Stimulated activated CD8-positive, alpha-beta memory T cell treated with anti-CD3 and anti-CD28 coated beads, Interleukin-4, amount 100 ng/mL, for 48 hours (primary cell): Measurements from ENCODE around the gene EPB42.
"Not testable (repeated sequence)": the region's sequence is repeated elsewhere in the genome, so short reads cannot be mapped to it uniquely, and the experiment has no call there.

Experiments used
- DNase-seq: peaks from one replicate; pipeline ENCODE4 v3.0.0-alpha.2; 2020

EPB42 gene

DNA sequence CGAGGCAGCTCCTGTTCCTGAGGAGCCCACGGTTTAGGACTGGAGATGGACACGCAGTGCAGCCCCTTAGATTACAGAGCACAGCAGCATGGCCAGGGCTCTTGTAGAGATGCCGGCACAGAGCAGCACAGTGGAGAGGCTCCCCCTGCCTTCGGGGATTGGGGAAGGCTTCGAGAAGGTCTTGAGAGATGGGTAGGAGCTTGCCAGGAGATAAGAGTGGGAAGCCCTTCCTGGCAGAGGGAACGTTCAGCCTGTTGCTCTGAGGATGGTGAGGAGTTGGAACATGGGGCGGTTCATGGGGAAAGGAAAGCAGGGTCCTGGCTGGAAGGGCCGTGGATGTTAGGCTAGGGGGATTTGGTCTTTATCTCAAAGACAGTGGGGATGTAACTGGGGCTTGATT is 10.0 kb downstream of the EPB42 start:
- no peak for DNase-seq

DNA sequence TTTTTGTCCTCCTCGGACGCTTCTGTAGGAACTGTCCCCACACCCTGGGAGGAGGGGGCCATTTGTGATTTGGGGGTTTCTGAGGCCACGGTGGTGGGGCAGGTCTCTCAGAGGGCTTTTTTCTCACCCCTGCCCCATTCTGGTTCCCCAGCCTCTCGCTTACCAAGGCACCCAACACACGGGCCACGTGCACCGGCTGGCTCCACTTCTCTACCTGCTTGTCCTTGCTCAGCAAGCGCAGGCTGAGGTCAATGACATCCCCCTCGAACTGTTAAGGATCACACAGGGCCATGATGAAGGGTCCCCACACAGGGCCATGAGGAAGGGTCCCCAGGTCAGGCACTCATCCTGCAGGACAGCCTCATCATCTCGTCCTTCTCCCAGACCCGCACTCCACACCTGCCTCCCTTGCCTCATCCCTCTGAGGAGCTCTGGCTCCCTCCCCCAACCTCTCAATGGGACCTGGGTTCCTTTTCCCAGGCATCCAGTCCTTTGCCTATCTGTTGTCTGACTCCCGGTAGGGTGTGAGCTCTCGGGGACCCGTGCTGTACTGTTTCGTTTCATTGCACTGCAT is 10.6 kb downstream of the EPB42 start:
- DNase-seq = no peak

DNA sequence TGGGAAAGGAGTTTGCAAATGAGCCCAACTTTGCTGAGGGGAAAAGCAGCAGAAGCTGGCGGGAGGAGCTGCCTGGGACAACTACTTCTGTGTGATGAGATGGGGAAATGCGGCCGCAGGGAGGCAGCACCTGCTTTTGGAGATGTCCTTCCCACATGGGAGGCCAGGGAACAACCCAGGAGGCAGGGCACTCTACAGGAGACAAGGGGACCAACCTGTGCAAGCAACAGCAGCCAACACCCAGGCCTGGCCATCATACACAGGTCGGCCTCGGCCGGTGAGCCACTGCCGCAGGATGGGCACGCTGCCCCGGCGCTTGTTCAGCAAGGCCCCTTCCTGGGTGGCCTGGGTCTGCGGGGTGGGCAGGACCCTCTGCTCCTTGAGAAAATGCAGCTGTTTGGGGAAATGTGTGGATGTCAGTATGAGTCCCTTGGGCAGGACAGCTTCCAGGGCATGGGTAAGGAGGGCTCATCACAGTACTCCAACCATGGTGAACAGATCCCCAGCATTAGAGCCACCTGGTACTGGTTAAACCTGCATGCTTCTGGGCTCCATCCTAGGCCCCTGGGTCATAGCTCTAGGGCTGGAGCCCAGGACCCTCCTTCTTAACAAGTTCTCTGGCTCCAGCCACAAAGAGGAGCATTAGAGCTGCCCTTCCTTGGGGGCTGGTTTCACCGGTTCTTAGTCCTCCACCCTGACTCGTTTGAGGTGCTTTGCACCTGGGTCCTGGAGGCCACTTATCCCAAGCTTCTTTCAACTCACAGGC is 11.6 kb downstream of the EPB42 start:
- DNase-seq = no peak

DNA sequence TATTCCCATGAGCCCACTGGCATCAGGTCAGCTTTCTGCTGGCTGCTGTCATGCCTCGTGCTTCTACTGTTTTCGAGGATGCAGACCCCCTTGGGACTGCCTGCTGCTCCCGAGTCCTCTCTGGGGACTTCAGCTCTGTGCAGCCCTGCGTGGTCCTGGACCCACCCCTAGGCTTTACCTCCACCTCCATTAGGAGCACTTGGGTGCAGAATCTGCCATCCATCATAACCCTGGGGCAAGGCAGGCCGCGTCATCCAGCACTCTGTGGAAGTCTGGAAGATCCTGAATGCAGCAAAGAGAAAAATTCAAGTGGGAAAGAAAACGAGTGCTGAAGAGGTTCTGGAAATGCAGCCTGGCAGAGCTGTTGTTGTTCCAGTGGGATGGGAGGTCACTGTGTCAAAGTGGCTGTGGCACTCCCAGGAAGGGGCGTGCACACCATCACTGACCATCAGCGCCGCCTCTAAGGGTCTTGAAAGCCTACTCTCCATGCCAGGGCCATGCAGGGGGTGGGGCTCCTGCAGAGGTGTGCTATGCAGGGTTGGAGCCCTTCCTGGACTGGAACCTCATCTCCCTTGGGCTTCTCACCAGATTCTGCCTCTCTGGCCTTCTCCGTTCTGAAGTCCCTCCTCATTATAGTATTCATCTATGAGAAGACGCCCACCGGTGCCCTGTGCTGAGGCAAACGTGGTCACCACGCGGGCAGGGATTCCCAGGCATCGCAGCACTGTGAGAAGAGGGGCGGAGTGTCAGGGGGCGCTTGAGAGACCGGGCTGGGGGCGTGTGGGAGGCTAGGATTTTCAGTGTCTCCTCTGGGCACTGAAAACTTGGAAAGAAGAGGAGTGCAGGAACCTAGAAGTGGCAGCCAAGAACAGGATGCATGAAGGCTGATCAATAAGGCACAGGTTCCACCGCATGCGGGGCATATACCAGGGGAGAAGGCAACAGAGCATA is 12.5 kb downstream of the EPB42 start:
- no peak for DNase-seq

DNA sequence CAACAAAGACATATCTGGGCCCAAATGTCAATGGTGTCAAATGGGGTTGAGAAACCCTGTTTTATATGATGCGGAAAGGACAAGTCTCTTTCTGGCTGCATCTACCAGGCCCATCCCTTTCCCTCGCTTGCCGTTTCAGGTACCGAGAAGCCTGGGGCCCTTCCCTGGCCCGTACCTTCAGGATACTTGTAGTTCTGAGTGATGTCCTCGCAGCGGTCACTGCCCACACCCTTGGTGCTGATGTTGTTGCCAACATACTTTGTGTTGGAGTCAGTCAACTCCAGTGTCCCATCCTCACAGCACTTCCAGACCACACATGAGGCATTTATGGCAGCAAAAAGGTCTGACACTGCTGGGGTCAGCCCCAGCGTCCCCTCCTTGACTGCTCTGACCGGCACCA is 13.8 kb downstream of the EPB42 start:
- no peak for DNase-seq

DNA sequence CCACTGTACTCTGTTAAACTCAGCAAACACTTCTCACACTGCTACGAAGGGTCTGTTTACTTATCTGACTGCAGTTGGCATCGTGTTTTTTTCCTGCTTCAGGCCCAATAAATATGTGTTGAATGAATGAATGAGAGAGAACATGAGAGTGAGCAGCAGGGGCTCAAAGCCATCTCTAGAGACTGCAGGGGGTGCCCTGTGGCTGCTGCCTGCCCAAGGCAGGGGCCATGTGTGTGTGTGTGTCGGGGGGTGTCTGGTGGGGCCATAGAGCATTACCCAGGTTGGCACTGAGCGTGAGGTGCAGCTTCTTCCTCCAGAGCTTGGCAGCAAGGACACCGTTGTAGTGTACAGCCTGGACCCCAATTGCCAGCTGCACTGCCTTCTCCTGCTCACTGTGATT is 14.8 kb downstream of the EPB42 start:
- no peak for DNase-seq

DNA sequence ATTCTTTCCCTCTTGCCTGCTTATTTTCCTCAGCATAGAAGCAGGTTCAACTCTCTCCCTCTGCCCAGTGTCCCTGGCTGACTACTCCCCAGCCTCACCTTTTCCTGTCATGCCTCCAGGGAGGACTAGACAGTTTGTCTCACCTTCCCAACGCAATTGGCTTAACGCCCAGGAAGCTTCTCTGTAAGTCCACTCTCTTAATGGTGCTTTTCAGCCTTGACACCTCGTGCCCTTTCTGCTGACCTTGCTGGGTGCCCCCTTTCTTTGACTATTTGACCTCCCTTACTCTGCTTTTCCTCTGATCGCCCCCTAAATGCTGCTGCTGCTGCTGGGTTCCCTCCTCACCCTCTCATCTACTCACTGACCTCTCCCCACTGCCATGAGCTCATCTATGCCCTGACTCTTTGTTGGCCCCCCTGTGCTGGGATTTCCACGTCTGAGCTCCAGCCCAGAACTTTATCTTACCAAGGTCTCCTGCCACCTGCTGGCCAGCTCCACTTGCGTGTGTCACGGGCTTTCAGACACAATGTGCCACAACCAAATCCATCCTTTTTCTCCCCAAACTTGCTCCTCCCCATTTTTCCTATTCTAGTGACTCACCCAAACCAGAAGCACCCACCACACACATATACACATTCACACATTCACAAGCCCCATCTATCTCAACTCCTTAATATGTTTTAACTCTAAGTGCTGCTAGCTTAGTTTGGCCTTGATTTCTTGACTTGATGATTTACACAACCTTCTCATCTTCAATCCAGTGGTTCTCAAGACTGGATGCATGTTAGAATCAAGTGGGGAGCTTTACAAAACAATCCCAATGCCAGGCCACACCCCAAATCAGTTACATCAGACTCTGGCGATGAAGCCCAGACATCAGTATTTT is 16.6 kb downstream of the EPB42 start:
- peak; percentile 70 for DNase-seq

DNA sequence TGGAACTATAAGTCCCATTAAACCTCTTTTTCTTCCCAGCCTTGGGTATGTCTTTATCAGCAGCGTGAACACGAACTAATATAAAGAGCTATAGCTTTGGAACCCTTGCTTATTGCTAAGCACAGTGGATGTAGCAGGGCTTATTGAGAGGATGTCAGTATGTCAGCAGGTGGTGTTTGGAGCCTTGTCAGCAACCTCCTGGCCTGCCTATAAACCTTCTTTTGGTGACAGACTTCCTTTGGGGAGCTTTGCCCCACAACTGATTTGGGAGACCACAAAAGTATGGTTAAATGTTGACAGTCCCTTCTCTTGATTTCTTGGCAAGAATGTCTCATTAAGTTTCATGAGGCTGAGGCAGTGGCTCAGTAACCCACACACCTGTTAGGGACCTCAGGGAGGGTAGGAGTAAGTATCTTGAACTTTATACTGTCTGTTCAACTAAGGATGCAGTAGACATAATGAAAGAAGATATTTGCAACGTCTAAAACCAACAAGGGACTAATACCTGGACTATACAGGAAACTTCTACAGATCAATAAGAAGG is 20.8 kb downstream of the EPB42 start:
- DNase-seq = no peak

DNA sequence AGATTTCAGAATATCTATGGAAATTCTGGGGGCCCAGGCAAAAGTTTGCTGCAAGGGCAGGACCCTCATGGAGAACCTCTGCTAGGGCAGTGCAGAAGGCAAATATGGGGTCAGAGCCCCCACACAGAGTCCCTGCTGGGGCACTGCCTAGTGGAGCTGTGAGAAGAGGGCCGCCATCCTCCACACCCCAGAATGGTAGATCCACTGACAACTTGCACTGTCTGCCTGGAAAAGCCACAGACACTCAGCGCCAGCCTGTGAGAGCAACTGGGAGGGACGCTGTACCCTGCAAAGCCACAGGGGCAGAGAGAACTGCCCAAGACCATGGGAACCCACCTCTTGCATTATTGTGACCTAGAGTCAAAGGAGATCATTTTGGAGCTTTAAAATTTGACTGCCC is 21.8 kb downstream of the EPB42 start:
- DNase-seq = no peak

DNA sequence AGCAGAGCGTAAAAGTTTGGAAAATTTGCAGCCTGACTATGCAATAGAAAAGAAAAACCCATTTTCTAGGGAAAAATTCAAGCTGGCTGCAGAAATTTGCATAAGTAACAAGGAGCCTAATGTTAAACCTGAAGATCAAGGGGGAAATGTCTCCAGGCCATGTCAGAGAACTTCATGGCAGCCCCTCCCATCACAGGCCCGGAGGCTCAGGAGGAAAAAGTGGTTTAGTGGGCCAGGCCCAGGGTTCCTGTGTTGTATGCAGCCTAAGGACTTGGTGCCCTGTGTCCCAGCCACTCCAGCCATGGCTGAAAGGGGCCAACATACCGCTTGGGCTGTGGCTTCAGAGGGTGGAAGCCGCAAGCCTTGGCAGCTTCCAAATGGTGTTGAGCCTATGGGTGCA is 22.3 kb downstream of the EPB42 start:
- DNase-seq = not testable (repeated sequence)

DNA sequence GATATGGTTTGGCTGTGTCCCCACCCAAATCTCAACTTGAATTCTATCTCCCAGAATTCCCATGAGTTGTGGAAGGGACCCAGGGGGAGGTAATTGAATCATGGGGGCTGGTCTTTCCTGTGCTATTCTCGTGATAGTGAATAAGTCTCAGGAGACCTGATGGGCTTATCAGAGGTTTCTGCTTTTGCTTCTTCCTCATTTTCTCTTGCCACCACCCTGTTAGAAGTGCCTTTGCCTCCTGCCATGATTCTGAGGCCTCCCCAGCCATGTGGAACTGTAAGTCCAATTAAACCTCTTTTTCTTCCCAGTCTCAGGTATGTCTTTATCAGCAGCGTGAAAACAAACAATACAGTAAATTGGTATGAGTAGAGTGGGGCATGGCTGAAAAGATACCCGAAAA is 23.0 kb downstream of the EPB42 start:
- not testable (repeated sequence) for DNase-seq

DNA sequence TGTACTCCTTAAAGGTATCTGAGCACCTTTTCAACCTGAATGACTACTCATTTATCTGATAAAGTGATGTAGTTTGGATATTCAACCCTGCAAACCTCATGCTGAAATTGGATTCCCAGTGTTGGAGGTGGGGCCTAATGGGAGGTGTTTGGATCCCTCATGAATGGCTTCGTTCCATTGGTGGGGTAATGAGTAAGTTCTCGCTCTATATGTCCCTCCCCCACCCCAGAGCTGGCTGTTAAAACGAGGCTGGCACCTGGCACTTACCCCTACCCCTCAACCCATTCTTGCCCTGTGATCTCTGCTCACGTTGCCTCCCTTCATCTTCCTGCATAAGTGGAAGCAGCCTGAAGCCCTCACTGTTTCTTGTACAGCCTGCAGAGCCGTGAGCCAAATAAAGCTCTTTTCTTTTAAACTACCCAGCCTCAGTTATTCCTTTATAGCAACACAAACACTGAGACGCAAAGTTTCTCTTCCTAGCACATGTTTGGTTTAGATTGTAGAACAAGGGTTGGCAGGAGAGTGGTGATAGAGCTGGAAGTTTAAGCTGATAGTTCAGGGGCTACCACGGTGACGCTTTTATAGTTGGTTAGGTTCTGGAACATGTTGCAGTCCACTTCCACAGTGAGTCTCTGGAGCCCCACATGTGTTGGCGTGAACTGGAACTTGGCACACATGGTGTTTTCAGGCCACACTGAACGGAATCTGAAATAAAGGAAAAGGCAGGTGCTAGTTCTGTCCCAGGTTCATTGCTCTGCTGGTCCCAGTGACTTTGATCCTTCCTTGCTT is 23.9 kb downstream of the EPB42 start:
- DNase-seq = no peak

DNA sequence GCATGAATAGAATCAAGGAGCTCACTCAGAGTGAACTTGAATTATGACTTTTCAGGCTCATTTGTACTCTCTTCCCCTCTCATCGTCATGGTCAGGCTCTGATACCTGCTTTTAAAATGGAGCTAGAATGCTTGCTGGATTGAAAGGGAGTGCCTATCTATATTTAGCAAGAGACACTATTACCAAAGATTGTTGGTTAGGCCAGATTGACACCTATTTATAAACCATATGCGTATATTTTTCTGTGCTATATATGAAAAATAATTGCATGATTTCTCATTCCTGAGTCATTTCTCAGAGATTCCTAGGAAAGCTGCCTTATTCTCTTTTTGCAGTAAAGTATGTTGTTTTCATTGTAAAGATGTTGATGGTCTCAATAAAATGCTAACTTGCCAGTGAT is 26.0 kb downstream of the EPB42 start:
- no peak for DNase-seq

DNA sequence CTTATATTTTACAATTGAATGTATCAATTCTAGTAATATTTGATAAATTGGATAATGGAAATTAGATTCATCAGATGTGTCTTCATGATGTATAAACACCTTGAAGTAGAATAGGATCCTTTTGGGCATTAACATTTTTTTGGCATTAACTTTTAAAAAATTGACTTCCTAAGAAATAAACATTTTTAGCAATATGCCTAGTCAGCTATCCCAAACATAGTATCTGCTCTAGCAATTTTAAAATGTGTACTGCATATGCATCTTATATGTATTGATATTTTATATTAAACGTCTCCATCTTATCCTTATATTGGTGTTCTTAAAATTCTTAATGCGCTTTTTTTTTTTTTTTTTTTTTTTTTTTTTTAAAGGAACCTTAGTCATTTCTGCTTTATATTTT is 27.1 kb downstream of the EPB42 start:
- no peak for DNase-seq

DNA sequence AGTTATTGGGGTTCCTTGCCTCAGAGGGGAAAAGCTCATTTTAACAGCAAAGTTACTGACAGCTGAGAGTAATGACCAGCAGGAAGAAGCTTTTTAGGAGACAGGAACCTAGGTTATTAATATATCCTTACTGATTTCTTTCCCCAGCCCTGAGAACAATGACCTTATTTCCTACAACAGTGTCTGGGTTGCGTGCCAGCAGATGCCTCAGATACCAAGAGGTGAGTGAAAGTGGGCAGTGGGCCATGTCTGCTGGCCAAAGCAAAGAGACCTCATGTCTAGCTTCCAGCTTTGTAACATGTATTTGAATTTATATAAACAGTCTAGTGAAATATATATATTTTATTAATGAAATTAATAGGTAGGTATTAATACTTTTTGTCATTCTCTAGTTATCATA is 30.6 kb downstream of the EPB42 start:
- no peak for DNase-seq

DNA sequence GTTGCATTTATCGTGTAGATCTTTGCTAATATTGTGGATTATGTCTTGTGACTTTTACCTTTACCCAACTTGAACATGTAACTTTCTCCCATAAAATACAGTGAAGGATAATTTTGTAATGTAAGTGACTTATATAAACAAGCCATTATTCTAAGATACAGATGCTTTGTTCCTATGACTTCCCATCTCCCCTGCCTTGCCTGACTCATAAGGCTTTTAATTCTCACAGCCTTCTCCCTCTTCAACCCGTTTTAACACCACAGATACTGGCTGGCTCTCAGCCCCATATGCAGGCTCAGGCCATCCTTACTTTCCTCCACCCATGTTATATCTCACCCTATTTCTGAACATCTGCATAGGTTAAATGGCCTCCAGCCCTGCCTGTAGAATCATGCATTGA is 31.5 kb downstream of the EPB42 start:
- no peak for DNase-seq

DNA sequence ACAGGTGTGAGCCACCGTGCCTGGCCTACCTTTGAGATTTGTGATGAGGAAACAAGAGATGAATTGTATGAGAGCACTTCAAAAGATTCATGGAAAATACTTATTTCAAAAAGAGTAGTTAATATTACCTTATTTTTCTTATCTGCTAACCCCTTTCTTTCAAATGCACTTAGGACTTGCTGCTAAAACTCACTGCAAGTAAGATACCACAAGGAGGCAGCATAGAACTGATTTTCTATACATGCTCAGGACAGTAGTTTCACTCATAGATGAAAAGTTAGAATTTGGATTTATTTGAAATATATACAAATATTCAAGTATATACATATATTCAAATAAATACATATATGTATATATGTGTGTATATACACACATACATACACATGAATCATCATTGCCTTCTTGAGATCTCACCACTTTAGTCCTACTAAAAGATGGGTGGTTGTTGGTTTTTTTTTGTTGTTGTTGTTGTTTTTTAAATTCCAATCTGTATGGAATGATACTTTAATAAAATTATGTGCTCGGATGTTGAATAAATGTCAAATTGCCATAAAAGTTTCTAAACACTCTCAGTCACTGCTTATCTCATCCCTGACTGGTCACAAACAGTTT is 33.2 kb downstream of the EPB42 start:
- no peak for DNase-seq

DNA sequence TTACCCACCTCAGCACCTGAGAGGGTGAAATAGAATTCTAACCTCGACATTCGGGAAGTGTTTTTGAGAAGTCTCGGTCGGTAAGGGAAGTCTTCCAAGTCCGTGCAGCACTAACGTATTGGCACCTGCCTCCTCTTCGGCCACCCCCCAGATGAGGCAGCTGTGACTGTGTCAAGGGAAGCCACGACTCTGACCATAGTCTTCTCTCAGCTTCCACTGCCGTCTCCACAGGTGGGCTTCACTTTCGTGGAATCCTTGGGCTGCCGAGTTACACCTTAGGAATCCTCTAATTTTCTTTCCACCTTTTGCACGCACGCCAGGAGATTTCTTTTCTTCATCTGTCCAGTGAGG is 34.8 kb downstream of the EPB42 start:
- DNase-seq = no peak

DNA sequence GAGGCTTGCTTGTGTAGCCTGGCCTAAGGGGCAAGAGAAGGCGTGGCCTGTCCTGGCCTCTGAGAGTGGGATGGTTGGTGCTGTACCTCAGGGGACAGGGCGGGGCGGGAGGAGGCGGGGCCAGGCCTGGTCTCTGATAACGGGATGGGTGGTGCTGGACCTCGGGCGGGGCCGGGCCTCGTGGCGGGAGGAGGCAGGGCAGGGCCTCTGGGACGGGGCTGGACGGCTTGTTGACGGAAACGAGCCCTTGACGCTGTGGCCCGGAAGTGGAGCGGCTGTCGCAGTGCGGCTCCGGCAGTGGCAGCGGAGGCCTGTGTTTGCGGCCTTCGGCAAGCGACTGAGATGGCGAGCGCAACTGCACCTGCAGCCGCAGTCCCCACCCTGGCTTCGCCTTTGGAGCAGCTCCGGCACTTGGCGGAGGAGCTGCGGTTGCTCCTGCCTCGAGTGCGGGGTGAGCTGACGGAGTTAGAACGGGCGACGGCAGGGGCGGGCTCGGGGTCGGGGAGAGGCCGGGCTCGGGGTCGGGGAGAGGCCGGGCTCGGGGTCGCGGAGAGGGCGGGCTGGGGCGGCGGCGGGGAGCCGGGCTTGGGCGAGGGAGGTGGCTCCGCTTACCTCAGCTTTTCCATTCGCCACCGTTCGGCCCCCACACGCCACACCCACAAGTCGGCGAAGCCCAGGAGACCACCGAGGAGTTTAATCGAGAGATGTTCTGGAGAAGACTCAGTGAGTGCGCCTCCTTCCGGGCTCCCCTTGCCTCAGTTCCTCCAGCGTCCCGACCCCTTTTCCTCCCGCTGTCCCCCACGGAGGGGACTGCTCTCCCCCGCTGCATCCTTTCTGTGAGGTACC is 35.4 kb downstream of the EPB42 start, which contains the start of gene CCNDBP1:
Gene CCNDBP1 (plus strand): TSS at position 247 of the 846 bp plus-strand sequence. CDS start 96 bp downstream, at position 343.
- DNase-seq = peak; percentile 96
